AG09319 (cell line): ENCODE data around the gene TRA2A.

ENCODE experiments used
- DNase-seq: peaks from one replicate; pipeline ENCODE4 v3.0.0-alpha.2; 2010; ENCODE audit warnings: low read depth; ENCODE audit errors: extremely low read depth
- CTCF ChIP-seq: IDR thresholded peaks from 2 replicates; pipeline ENCODE4 v1.5.1; 2011; ENCODE audit warnings: low read depth, mild to moderate bottlenecking, inconsistent platforms, low read length, moderate library complexity

Gene TRA2A

GRCh38 chr7:23456093-23456492, 75.7 kb downstream of the TRA2A start:
- no peak for TF ChIP-seq CTCF
- no peak for DNase-seq

- TF ChIP-seq CTCF: no peak
- no peak for DNase-seq
Observed at GRCh38 chr7:23454881-23455526, 76.8 kb downstream of the TRA2A start.
